SK-N-SH (cell line): ENCODE measurements around the gene LGI4.

Experiments used
- CTCF ChIP-seq: fragments of 200-600 bp; sonication (generic); IDR thresholded peaks from 2 replicates; pipeline ENCODE4 v1.6.1; 2017; ENCODE audit warnings: antibody characterized with exemption, mild to moderate bottlenecking, moderate library complexity
- EZH2phosphoT487 ChIP-seq: fragments of 200-600 bp; sonication (generic); IDR thresholded peaks from 2 replicates; pipeline ENCODE4 v1.6.1; 2017; ENCODE audit warnings: low read depth, mixed run types, mild to moderate bottlenecking, antibody characterized with exemption, moderate library complexity, borderline replicate concordance
- GABPA ChIP-seq: IDR thresholded peaks from 2 replicates; pipeline ENCODE4 v1.4.0; 2012; ENCODE audit warnings: low read depth, mild to moderate bottlenecking
- RAD21 ChIP-seq: IDR thresholded peaks from 2 replicates; pipeline ENCODE4 v1.6.1; 2012; ENCODE audit warnings: mild to moderate bottlenecking, low read length
- REST ChIP-seq: IDR thresholded peaks from 2 replicates; pipeline ENCODE4 v1.6.1; 2012; ENCODE audit warnings: mild to moderate bottlenecking, low read depth, low read length, moderate library complexity
- SIN3A ChIP-seq: IDR thresholded peaks from 2 replicates; pipeline ENCODE4 v1.6.1; 2012; ENCODE audit warnings: low read depth, mild to moderate bottlenecking, low read length, moderate library complexity, borderline replicate concordance
- TAF1 ChIP-seq: IDR thresholded peaks from 2 replicates; pipeline ENCODE4 v1.6.1; 2012; ENCODE audit warnings: low read depth, mild to moderate bottlenecking, low read length, moderate library complexity, borderline replicate concordance
- TEAD4 ChIP-seq: IDR thresholded peaks from 2 replicates; pipeline ENCODE4 v1.4.0; 2012; ENCODE audit warnings: mild to moderate bottlenecking, borderline replicate concordance; ENCODE audit not compliant: insufficient read depth

- TF ChIP-seq GABPA (no peak), TEAD4 (no peak), REST (no peak), EZH2phosphoT487 (no peak), CTCF (no peak), SIN3A (no peak), RAD21 (no peak), TAF1 (no peak)
Measured at GRCh38 chr19:35170359-35171061, 35.7 kb upstream of the LGI4 start.
